NCI-H82 treated with DMSO at 0.1 percent for 48 hours (cell line): ENCODE measurements around the gene TSSK6.

Source experiments
- DNase-seq: peaks from one replicate; lab custom pipeline; 2025; ENCODE audit not compliant: unreplicated experiment; lab: John Stamatoyannopoulos, UW

Gene TSSK6

GRCh38 chr19:19465436-19466070 is 49.8 kb downstream of the TSSK6 start:
- DNase-seq, result no peak

- DNase-seq, result no peak
These were observed 50.8 kb downstream of the TSSK6 start for GRCh38 chr19:19464339-19465098.
